ENCODE results near the gene GRIN1. TPM values are rescaled to one million over a fixed set of nuclear protein-coding genes. Genes with fewer than 3 reads are reported as not detected.

Gene GRIN1
- total RNA-seq, 2 experiments from 2014 or later = 0.06 to 0.15 TPM

- no TSS peak for BruUV-seq (replicated peaks)
- ChIA-PET CTCF (ENCODE audit: unreplicated experiment) (no interaction called here), POLR2A (interaction anchor here (0.9 kb wide), 1 partner anchor 12 kb away, joined by 4 read pairs; no protein-coding TSS in a partner anchor)
- no peak overlapping the region for H3K4me2 ChIP-seq (ENCODE audit: low read length)
- no peaks in the 10 kb centered on the region for H3K79me2 ChIP-seq (ENCODE audit: insufficient read depth, low read depth, low read length)
- H3K27ac ChIP-seq (ENCODE audit: low read depth, low read length, poor library complexity, severe bottlenecking) = no peak overlapping the region
- no peaks in the 10 kb centered on the region for H3K9me2 ChIP-seq (ENCODE audit: insufficient read depth, low read length)
- H3K36me3 ChIP-seq (ENCODE audit: insufficient read depth, low read length) = peaks cover 51% of the 10 kb centered on the region; the same call in 1 of the 2 replicates
- DNase-seq (ENCODE audit: low spot score) = no peak
- no peak overlapping the region for H3K4me3 ChIP-seq (ENCODE audit: low read depth, low read length, poor library complexity, severe bottlenecking)
- intact Hi-C loops (cut with micrococcal nuclease; ENCODE audit: unreplicated experiment) = no loop called here
- TF ChIP-seq EZH2phosphoT487 (IDR thresholded peaks at IDR 0.05; ENCODE audit: borderline replicate concordance, low read depth, low read length) = no peak
- TF ChIP-seq CTCF (conservative IDR thresholded peaks at IDR 0.05; ENCODE audit: low read length) = no peak
- H3K9me3 ChIP-seq (ENCODE audit: low read length) = no peaks in the 10 kb centered on the region
- H2AFZ ChIP-seq (ENCODE audit: low read length) = no peak overlapping the region
- H3K4me1 ChIP-seq (ENCODE audit: insufficient read depth, low read length, poor library complexity, severe bottlenecking) = no peaks in the 10 kb centered on the region
- no peaks in the 10 kb centered on the region for H4K20me1 ChIP-seq (ENCODE audit: insufficient read depth, low read length)
Observed at GRCh38 chr9:137216188-137216965, 77.4 kb downstream of the GRIN1 start.

- H3K9me3 ChIP-seq (ENCODE audit: low read length) = no peaks in the 10 kb centered on the region
- no peak overlapping the region for H2AFZ ChIP-seq (ENCODE audit: low read length)
- ChIA-PET POLR2A (no interaction called here), CTCF (ENCODE audit: unreplicated experiment) (no interaction called here)
- no peaks in the 10 kb centered on the region for H4K20me1 ChIP-seq (ENCODE audit: insufficient read depth, low read length)
- H3K36me3 ChIP-seq (ENCODE audit: insufficient read depth, low read length) = peaks cover 49% of the 10 kb centered on the region; the same call in 1 of the 2 replicates
- no TSS peak for BruUV-seq (replicated peaks)
- H3K4me2 ChIP-seq (ENCODE audit: low read length) = no peak overlapping the region
- H3K9me2 ChIP-seq (ENCODE audit: insufficient read depth, low read length) = no peaks in the 10 kb centered on the region
- no peak for DNase-seq (ENCODE audit: low spot score)
- no peak overlapping the region for H3K4me3 ChIP-seq (ENCODE audit: low read depth, low read length, poor library complexity, severe bottlenecking)
- H3K27ac ChIP-seq (ENCODE audit: low read depth, low read length, poor library complexity, severe bottlenecking) = no peak overlapping the region
- peaks cover 8% of the 10 kb centered on the region for H3K4me1 ChIP-seq (ENCODE audit: insufficient read depth, low read length, poor library complexity, severe bottlenecking)
- no peaks in the 10 kb centered on the region for H3K79me2 ChIP-seq (ENCODE audit: insufficient read depth, low read depth, low read length)
- intact Hi-C loops (cut with micrococcal nuclease; ENCODE audit: unreplicated experiment) = no loop called here
- TF ChIP-seq EZH2phosphoT487 (IDR thresholded peaks at IDR 0.05; ENCODE audit: borderline replicate concordance, low read depth, low read length) = no peak
- TF ChIP-seq CTCF (conservative IDR thresholded peaks at IDR 0.05; ENCODE audit: low read length) = no peak
Observed at GRCh38 chr9:137217276-137218211, 78.6 kb downstream of the GRIN1 start.
